ENCODE results near the gene MIB1.
A peak's percentile ranks its signal among the peaks of the same experiment; 100 is the strongest.

MIB1 gene

DNA sequence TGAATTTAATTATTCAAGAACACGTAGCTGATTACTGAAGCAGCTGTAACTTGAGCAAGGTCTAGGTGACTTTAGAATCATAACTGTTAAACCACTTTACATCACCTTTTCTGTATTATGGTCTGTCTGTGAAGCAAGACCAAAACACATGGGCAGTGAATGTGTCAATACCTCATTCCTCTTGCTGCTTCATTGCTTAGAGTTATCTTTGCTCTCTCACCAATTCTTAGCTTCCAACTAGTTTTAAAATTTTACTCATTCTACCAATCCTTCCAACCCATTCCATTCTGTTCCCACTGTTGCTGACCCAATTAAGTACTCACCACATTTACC, 80.2 kb downstream of the MIB1 start:
- DNase-seq, result no peak

- DNase-seq, result no peak
Observed at GRCh38 chr18:21823848-21824247, 83.3 kb downstream of the MIB1 start.

- no peak for DNase-seq
Observed at GRCh38 chr18:21826196-21826595, 85.6 kb downstream of the MIB1 start.

- DNase-seq, result no peak
Observed at GRCh38 chr18:21826641-21827302, 86.2 kb downstream of the MIB1 start.

- DNase-seq, result no peak
Observed at GRCh38 chr18:21830532-21830931, 89.9 kb downstream of the MIB1 start.

DNA sequence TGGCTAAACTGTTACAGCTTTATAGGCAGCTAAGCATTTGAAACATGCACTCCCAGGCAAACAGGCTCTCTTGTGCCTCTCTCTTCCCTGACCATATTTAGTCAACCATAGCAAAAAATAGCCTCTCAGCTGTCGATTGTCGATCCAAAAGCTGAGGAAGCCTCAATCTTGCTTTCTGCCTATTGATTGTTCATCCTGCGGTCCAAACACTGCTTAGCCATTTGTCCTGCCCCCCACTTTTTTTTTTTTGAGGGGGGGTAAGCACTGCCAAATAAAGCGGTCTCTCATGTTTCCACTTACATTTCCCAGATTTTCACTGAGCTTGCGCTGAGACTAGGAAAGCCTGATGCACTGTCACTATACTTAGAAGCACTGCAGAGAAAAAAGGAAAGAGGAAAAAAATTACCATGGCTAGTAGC, 90.8 kb downstream of the MIB1 start:
- DNase-seq, result no peak

GRCh38 chr18:21833604-21834298, 93.2 kb downstream of the MIB1 start:
- no peak for DNase-seq

DNA sequence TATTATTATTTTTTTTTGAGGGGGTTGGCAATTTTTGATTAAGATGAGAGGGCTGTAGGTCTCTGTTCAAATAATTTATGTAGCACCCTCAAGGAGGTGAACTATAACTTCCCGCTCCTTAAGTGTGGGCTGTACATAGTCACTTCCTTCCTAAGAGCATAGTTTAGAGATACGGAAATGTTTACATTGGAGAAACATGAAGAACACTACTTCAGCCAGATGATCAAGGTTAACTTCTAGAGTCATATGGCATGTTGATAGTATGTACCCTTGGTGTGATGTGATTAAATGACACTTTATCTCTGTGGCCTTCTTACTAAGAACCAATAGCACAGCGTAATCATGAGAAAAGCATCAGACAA, 93.7 kb downstream of the MIB1 start:
- DNase-seq, result no peak

DNA sequence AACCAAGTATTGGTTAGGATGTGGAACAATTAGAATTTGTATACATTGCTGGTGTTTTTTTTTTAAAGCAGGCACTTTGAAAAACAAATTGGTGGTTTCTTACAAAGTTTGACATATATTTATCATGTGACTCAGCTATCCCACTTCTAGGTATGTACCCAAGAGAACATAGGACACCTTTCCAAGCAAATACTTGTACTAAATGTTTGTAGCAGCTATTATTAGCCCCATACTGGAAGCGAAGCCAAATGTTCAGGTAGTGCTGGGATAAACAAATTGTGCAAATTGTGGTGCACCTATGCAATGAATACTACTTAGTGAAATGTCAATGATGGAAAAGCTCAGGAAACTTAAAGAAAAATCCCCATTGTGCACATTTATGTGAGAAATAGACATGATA, 101.0 kb downstream of the MIB1 start:
- DNase-seq, result no peak

DNA sequence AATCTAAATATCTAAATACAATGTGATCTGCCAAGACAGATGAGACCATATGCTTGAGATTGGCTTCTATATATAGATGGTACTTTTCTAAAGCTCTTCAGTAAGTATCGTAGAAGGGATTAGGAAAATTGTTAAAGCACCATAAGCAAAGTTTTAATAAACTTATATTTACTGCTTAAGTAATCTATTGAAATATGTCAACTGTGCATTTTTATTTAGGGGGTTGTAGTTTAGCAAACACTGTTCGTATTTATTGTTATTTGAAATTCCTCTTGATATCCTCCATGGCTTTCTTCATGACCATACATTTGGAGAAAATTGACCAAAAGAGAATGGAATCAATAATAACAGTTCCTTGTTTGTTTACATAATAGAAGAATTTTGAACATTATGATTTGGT, 102.7 kb downstream of the MIB1 start:
- DNase-seq, result no peak

DNA sequence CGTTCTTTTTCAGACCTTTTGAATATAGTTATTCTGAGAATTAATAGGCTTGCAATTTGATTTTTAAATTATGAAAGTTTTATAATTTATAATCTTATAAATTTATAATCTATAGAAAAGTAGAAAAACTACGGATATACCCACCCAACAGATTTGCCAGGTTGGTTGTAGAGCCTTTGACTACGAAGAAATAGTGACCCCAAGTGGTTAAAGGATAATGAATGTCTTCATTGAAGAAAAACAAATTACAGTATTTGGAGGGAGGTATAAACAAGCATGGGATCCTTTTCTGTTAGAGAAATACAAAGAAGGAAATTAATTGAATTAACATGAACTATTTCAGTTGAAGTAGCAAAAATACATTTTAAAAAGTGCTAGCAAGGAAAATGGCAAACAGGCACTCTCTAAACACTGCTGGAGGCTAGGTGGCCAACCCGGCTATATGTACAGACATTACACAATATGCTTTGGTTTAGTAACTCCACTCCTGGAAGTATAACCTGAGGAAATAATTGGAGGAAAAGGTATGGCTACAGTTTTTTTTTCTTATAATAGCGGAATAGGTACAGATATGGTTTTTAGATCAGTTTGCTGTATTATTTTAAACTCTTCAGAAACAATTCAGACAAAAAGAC, 110.9 kb downstream of the MIB1 start:
- DNase-seq, result peak; percentile 18

DNA sequence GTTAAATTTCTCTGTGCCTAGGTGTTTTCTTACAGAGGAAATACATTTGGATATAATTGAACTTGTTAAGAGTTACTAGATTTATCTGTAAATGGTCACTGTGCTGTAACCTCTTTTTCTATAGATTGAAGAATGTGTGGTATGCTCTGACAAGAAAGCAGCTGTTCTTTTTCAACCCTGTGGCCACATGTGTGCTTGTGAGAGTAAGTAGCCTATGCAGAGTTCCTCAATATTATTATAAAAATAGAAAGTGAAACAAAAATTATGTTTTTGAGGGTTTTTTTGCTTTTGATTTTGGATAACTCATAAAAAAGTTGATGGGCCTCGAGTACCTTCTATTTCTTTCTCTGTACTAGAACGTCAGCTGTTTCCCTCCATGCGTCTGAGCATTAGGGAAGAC, 112.4 kb downstream of the MIB1 start:
- no peak for DNase-seq

DNA sequence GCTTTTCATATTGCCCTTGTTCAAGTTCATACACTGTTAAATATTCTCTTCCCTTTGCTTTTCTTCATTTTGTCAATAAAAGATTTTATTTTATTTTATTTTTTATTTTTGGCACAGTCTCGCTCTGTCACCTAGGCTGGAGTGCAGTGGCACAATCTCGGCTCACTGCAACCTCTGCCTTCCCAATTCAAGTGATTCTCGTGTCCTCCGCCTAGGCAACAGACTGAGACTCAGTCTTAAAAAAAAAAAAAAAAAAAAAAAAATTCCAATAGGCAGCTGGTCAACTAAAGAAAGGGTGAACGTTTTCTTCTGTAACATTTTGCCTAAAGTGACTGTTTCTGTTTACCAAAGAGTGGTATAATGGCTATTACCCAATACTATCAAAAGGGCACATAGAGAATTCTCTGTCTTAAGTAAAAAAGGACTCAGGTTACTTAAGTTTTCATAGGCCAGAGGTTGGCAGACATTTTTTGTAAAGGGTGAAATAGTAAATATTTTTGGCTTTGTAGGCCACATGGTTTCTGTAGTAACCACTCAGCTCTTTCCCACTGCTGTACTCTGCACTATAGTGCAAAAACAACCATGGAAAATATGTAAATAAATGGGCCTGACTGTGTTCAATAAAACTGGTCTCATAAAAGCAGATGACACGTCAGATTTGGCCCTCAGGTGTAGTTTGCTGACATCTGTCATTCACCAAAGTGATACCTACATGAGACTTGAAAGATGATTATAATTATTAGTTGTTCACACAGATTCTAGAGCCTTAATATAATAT, 113.4 kb downstream of the MIB1 start:
- no peak for DNase-seq

DNA sequence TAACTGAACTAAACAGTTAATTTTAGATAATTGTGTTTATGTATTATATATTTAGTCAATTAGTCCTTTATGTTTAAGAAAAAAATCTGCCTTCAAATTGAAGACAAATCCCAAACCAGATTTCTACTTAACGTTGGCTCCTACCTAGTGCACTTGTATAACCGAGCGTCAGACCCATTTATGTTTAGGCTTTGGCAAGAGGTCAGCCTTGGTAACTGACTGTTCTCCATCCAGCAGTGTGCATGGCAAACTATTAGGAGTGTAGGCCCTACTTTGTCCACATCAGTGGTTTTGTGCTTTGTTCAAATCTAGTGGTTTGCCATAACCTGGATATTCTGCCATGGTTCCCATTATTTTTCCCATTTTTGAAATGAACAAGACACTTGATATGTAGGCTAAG, 114.8 kb downstream of the MIB1 start:
- no peak for DNase-seq

GRCh38 chr18:21857871-21858270, 117.3 kb downstream of the MIB1 start:
- no peak for DNase-seq

DNA sequence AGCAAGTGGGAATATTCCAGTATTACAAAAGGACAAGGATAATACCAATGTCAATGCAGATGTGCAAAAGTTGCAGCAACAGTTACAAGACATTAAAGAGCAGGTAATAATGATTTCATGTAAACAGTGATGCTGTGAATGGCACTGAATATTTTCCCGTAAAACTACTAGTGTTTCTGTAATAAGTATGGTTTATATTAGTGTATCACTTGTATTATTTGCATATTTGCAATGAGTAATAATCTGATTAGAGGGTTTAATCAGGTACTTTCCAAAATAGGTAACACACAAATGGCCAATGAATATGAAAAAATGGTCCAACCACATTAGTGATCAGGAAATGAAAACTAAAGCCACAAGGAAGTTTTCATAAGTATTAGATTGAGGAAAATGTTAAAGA, 118.0 kb downstream of the MIB1 start:
- no peak for DNase-seq

- DNase-seq, result no peak
Observed at GRCh38 chr18:21864386-21864785, 123.8 kb downstream of the MIB1 start.

- DNase-seq, result no peak
Observed at GRCh38 chr18:21865043-21865442, 124.5 kb downstream of the MIB1 start.

GRCh38 chr18:21868770-21869169, 128.2 kb downstream of the MIB1 start:
- DNase-seq, result no peak

DNA sequence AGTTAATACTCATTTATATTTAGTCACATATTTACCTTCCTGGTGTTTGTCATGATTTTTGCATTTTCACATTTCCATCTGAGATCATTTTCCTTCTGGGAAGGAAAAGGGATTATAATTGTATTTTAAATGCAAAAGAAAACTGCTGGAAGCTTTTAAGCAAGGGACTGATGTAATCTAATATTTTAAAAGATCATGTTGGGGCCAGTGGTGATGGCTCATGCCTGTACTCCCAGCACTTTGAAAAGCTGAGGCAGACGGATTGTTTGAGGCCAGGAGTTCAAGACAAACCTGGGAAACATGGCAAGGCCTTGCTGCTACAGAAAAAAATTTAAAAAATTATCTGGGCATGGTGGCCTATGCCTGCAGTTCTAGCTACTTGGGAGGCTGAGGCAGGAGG, 149.0 kb downstream of the MIB1 start:
- DNase-seq, result no peak

DNA sequence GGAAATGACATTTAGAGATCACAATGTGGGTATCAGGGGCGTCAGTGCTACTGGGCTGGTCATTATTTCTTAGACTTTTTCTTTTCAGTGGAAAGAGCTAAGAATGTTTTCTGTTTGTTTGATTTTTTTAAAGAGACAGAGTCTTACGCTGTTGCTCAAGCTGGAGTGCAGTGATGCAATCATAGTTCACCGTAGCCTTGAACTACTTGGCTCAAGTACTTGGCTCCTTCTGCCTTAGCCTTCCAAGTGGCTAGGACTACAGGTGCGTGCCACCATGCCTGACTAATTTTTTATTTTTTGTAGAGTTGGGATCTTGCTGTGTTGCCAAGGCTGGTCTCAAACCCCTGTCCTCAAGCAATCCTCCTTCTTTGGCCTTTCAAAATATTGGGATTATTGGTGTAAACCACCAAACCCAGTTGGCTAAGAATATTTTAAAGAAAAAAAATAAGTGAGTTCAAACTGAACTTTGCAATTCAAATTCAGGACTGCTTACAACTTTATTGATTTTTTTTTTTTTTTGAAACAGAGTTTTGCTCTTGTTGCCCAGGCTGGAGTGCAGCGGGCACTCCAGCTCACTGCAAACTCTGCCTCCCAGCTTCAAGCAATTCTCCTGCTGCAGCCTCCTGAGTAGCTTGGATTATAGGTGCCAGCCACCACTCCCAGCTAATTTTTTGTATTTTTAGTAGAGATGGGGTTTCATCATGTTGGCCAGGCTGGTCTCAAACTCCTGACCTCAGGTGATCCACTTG, 154.2 kb downstream of the MIB1 start:
- DNase-seq, result no peak

DNA sequence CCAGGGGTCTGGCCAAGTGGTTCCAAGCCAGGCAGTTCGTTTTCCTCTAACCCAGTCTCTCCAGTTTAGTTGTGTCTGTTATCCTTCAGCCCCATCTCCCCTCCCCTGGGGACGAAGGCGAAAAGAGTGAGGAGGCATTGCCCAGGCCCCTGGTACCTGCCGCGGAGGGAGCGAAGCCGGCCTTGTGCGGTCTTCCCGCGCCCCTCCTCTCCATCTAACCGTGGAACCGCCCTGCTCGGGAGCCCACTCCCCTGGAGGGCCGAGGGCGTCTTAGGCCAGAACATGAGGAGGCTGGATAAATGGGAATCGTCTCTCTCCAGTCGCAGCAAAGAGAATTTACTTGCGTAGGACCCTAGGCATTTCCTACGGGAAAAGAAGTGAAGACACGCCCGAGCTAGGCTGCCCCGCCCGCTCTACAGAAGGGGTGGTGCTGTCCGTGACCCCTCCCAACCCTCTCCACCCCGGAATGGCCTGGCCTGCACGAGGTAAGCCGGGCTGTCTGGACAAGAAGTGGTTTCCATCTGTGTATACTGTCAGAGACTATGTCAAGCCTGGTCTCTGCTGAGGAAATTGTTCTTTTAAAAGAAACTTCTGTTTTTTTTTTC, 156.2 kb downstream of the MIB1 start:
- DNase-seq, result no peak

DNA sequence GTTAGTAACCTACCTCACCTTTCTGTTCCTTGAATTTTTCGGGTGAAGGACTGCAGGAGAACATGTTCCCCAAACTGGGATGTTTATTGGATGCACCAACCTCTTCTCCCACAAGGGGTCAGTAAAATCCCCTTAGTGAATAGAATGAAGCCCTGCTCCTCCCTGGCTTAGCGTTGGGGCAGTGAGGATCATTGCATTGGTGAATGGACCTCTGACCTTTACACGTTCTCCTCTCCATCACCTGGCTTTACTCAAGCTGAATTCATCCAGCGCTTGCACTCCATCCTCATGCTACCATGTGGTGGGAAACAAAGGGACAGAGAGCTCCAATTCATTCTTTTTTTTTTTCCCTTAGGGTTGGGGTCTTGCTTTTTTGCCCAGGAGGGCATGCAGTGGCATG, 157.2 kb downstream of the MIB1 start:
- peak; percentile 13 for DNase-seq

Data from CD4-positive, alpha-beta T cell treated with Interleukin-21 for 1 hour (primary cell).